Activated naive CD8-positive, alpha-beta T cell (primary cell): Measurements from ENCODE around the gene BSPH1.
"Not testable (repeated sequence)": the region's sequence is repeated elsewhere in the genome, so short reads cannot be mapped to it uniquely, and the experiment has no call there.

ENCODE experiments used
- H3K27ac Mint-ChIP-seq: one replicate; pipeline ENCODE4 v1.8.0; 2021; ENCODE audit warnings: mixed read lengths
- H3K27me3 Mint-ChIP-seq: one replicate; pipeline ENCODE4 v1.8.0; 2021; ENCODE audit warnings: mixed read lengths
- H3K36me3 Mint-ChIP-seq: one replicate; pipeline ENCODE4 v1.8.0; 2021; ENCODE audit warnings: mixed read lengths
- H3K4me1 Mint-ChIP-seq: one replicate; pipeline ENCODE4 v1.8.0; 2021; ENCODE audit warnings: low read depth, mixed read lengths
- H3K4me3 Mint-ChIP-seq: one replicate; pipeline ENCODE4 v1.8.0; 2021; ENCODE audit warnings: mild to moderate bottlenecking, mixed read lengths
- H3K9me3 Mint-ChIP-seq: one replicate; pipeline ENCODE4 v1.8.0; 2021; ENCODE audit warnings: low read depth, mixed read lengths

The BSPH1 gene

GRCh38 chr19:47994209-47994802 lies 2.3 kb upstream of the BSPH1 start, which contains the start of gene ELSPBP1:
Gene ELSPBP1 (plus strand): TSS chr19:47994632. CDS start chr19:48008668, 14,036 bp downstream.
- no peaks in the 10 kb centered on the region for H3K36me3 Mint-ChIP-seq
- peaks cover 17% of the 10 kb centered on the region for H3K27me3 Mint-ChIP-seq
- no peak within 1 kb of the TSS for H3K27ac Mint-ChIP-seq
- H3K4me1 Mint-ChIP-seq: no peaks in the 10 kb centered on the region
- H3K9me3 Mint-ChIP-seq: no peaks in the 10 kb centered on the region
- no peak within 1 kb of the TSS for H3K4me3 Mint-ChIP-seq

GRCh38 chr19:47991191-47991808 lies 670 bp downstream of the BSPH1 start:
- no peaks in the 10 kb centered on the region for H3K9me3 Mint-ChIP-seq
- H3K27ac Mint-ChIP-seq: no peak overlapping the region
- H3K4me3 Mint-ChIP-seq: no peak overlapping the region
- no peaks in the 10 kb centered on the region for H3K36me3 Mint-ChIP-seq
- peaks cover 17% of the 10 kb centered on the region for H3K27me3 Mint-ChIP-seq
- no peaks in the 10 kb centered on the region for H3K4me1 Mint-ChIP-seq

- Mint-ChIP-seq H3K36me3 (no peaks in the 10 kb centered on the region), H3K4me3 (no peak overlapping the region), H3K9me3 (no peaks in the 10 kb centered on the region), H3K4me1 (no peaks in the 10 kb centered on the region), H3K27me3 (peaks cover 34% of the 10 kb centered on the region), H3K27ac (no peak overlapping the region)
These were observed 18.4 kb downstream of the BSPH1 start for GRCh38 chr19:47973529-47973928.

- not testable (repeated sequence) for H3K36me3 Mint-ChIP-seq, H3K27me3 Mint-ChIP-seq, H3K9me3 Mint-ChIP-seq, H3K27ac Mint-ChIP-seq, H3K4me1 Mint-ChIP-seq, H3K4me3 Mint-ChIP-seq
These were observed 36.0 kb downstream of the BSPH1 start for GRCh38 chr19:47955936-47956335.

GRCh38 chr19:47952132-47952531 lies 39.8 kb downstream of the BSPH1 start:
- H3K4me1 Mint-ChIP-seq, H3K27ac Mint-ChIP-seq, H3K27me3 Mint-ChIP-seq, H3K4me3 Mint-ChIP-seq, H3K9me3 Mint-ChIP-seq, H3K36me3 Mint-ChIP-seq: not testable (repeated sequence)

GRCh38 chr19:47949852-47950521 lies 42.0 kb downstream of the BSPH1 start:
- not testable (repeated sequence) for H3K9me3 Mint-ChIP-seq, H3K36me3 Mint-ChIP-seq, H3K4me3 Mint-ChIP-seq, H3K4me1 Mint-ChIP-seq, H3K27me3 Mint-ChIP-seq, H3K27ac Mint-ChIP-seq

GRCh38 chr19:47928581-47928980 lies 63.4 kb downstream of the BSPH1 start:
- not testable (repeated sequence) for H3K4me1 Mint-ChIP-seq, H3K4me3 Mint-ChIP-seq, H3K27me3 Mint-ChIP-seq, H3K9me3 Mint-ChIP-seq, H3K36me3 Mint-ChIP-seq, H3K27ac Mint-ChIP-seq

GRCh38 chr19:47920107-47920506 lies 71.9 kb downstream of the BSPH1 start:
- not testable (repeated sequence) for H3K9me3 Mint-ChIP-seq, H3K27ac Mint-ChIP-seq, H3K4me1 Mint-ChIP-seq, H3K27me3 Mint-ChIP-seq, H3K36me3 Mint-ChIP-seq, H3K4me3 Mint-ChIP-seq
